Mammary epithelial cell (primary cell): ENCODE data around the gene FSD1.

Experiments
- EZH2 ChIP-seq: IDR thresholded peaks from 2 replicates; pipeline ENCODE4 v1.6.1; 2012; ENCODE audit warnings: low read length, inconsistent platforms, borderline replicate concordance
- TF ChIP-seq, protein P1 (sequence below), 2 donors: IDR thresholded peaks in 1 of 2; conservative IDR thresholded peaks in 1 of 2; 2 replicates each; pipeline ENCODE4 v1.5.1; 2011 to 2012; ENCODE audit warnings: inconsistent platforms in 2 of 2, low read length in 2 of 2, mild to moderate bottlenecking in 2 of 2, control low read depth in 1 of 2, low read depth in 1 of 2; ENCODE audit not compliant: insufficient read depth in 1 of 2; ENCODE audit errors: extremely low read depth in 1 of 2

DNA sequence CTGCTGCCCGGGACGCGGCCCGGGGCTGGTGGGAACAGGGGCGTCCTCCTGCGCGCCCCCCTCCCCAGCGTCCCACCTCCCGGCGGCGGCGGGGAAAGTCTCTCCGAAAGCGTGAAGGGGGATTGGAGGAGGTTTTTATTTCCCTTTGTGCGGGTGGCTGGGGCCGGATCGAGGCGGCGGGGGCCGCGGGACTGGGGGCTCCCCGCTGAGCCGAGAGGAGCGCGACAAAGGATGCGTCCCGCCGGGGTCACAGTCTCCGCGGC, 25.2 kb upstream of the FSD1 start:
- TF ChIP-seq, protein P1, sequence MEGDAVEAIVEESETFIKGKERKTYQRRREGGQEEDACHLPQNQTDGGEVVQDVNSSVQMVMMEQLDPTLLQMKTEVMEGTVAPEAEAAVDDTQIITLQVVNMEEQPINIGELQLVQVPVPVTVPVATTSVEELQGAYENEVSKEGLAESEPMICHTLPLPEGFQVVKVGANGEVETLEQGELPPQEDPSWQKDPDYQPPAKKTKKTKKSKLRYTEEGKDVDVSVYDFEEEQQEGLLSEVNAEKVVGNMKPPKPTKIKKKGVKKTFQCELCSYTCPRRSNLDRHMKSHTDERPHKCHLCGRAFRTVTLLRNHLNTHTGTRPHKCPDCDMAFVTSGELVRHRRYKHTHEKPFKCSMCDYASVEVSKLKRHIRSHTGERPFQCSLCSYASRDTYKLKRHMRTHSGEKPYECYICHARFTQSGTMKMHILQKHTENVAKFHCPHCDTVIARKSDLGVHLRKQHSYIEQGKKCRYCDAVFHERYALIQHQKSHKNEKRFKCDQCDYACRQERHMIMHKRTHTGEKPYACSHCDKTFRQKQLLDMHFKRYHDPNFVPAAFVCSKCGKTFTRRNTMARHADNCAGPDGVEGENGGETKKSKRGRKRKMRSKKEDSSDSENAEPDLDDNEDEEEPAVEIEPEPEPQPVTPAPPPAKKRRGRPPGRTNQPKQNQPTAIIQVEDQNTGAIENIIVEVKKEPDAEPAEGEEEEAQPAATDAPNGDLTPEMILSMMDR (conservative IDR thresholded peaks at IDR 0.05 in 1 of 2, IDR thresholded peaks at IDR 0.05 in 1 of 2; ENCODE audit: extremely low read depth in 1 of 2, insufficient read depth in 1 of 2, low read depth in 1 of 2, low read length in 2 of 2), result no peak
- no peak for TF ChIP-seq EZH2
